Activated CD4-positive, alpha-beta T cell treated with anti-CD3 and anti-CD28 coated beads, Interleukin-2, amount 50 U/mL, for 16 hours (primary cell): ENCODE results near the gene PTPRC.
A peak's percentile ranks its signal among the peaks of the same experiment; 100 is the strongest.

Experiments
- DNase-seq: peaks from one replicate; pipeline ENCODE4 v3.0.0-alpha.2; 2020

PTPRC gene

GRCh38 chr1:198678301-198678836 lies 39.5 kb downstream of the PTPRC start:
- no peak for DNase-seq

GRCh38 chr1:198678901-198679329 lies 40.1 kb downstream of the PTPRC start:
- DNase-seq = peak; percentile 65

GRCh38 chr1:198679535-198680173 lies 40.8 kb downstream of the PTPRC start:
- peak; percentile 62 for DNase-seq

GRCh38 chr1:198680174-198680875 lies 41.5 kb downstream of the PTPRC start:
- DNase-seq = no peak

- DNase-seq = no peak
Measured at GRCh38 chr1:198681252-198681651, 42.4 kb downstream of the PTPRC start.

GRCh38 chr1:198681831-198682759 lies 43.3 kb downstream of the PTPRC start:
- DNase-seq = peak; percentile 97

- no peak for DNase-seq
Measured at GRCh38 chr1:198682850-198683249, 44.0 kb downstream of the PTPRC start.

GRCh38 chr1:198683449-198683848 lies 44.6 kb downstream of the PTPRC start:
- DNase-seq = no peak

- DNase-seq = no peak
Measured at GRCh38 chr1:198686069-198686728, 47.4 kb downstream of the PTPRC start.

- no peak for DNase-seq
Measured at GRCh38 chr1:198687429-198687828, 48.6 kb downstream of the PTPRC start.

GRCh38 chr1:198691063-198691462 lies 52.2 kb downstream of the PTPRC start:
- DNase-seq = no peak

- DNase-seq = no peak
Measured at GRCh38 chr1:198693321-198693720, 54.5 kb downstream of the PTPRC start.

GRCh38 chr1:198694542-198694941 lies 55.7 kb downstream of the PTPRC start:
- no peak for DNase-seq

- no peak for DNase-seq
Measured at GRCh38 chr1:198696211-198696610, 57.4 kb downstream of the PTPRC start.

GRCh38 chr1:198699167-198700015 lies 60.6 kb downstream of the PTPRC start:
- DNase-seq = no peak

GRCh38 chr1:198700016-198700392 lies 61.2 kb downstream of the PTPRC start:
- no peak for DNase-seq

GRCh38 chr1:198700396-198700795 lies 61.6 kb downstream of the PTPRC start:
- no peak for DNase-seq

- no peak for DNase-seq
Measured at GRCh38 chr1:198701250-198701649, 62.4 kb downstream of the PTPRC start.

GRCh38 chr1:198701766-198702539 lies 63.1 kb downstream of the PTPRC start:
- DNase-seq = no peak

GRCh38 chr1:198708761-198709525 lies 70.1 kb downstream of the PTPRC start:
- no peak for DNase-seq
